ENCODE data around the gene PGBD5. TPM values are rescaled to one million over a fixed set of nuclear protein-coding genes. Genes with fewer than 3 reads are reported as not detected.

PGBD5 gene
- total and polyA plus RNA-seq, 2 of the 13 experiments (the other 11 are each of a cell fraction or from before 2014, with no cell fraction given): 0.04 to 0.13 TPM

DNA sequence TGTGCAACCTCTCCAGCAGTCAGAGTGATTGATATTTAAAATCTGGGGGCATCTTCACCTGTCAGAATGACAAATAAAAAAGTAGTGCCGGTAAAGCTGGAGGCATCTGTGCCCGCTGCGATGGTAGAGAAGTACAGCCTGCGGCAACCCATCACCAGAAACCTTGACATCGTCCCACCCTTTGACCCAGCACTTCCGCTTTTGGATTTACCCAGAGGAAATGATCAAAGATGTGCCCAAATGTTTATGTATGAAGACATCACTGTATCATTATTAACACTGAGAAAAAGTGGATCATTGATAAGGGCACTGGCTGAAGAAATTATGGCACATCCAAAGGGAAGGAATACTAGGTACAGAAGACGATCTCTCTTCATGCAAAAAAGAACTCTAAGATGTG is 96.0 kb downstream of the PGBD5 start:
- no peak for FAIRE-seq
- BruUV-seq (replicated peaks): no TSS peak
- ATAC-seq: no peak
- Histone ChIP-seq H4K20me1 (ENCODE audit: insufficient read depth, low read length) (no peaks in the 10 kb centered on the region), H3K4me3 (replicated peaks in 1 of 3; ENCODE audit: insufficient read depth in 1 of 3, low read depth in 2 of 3, low read length in 3 of 3) (no peak overlapping the region), H3K4me1 (ENCODE audit: insufficient read depth, low read length) (peaks cover 13% of the 10 kb centered on the region), H3K9me3 (ENCODE audit: low read length) (no peaks in the 10 kb centered on the region), H2AFZ (ENCODE audit: low read length) (no peak overlapping the region), H3K36me3 (replicated peaks in 1 of 2; ENCODE audit: control insufficient read depth in 1 of 2, insufficient read depth in 2 of 2, low read length in 2 of 2) (no peaks in the 10 kb centered on the region), H3K4me2 (ENCODE audit: low read depth, low read length) (no peak overlapping the region), H3K9ac (ENCODE audit: insufficient read depth, low read depth, low read length) (no peak overlapping the region), H3K79me2 (ENCODE audit: insufficient read depth, low read length) (no peaks in the 10 kb centered on the region), H3K27me3 (ENCODE audit: control insufficient read depth in 1 of 2, insufficient read depth in 2 of 2, low read length in 2 of 2) (no peaks in the 10 kb centered on the region), H3K27ac (ENCODE audit: extremely low read length, insufficient read depth, low read length) (no peak overlapping the region)
- CTCF ChIA-PET (ENCODE audit: low intra/inter-chr PET ratio, low total read pairs): no interaction called here
- 68% methylated on average over 7 of the region's 7 CpGs for WGBS (ENCODE audit: low lambda C conversion rate)
- DNase-seq (ENCODE audit: low spot score): no peak
- TF ChIP-seq SMAD9 (CRISPR knock-in tag; IDR thresholded peaks at IDR 0.05) (no peak), ARNT (IDR thresholded peaks at IDR 0.05) (no peak), ZNF878 (CRISPR knock-in tag; IDR thresholded peaks at IDR 0.05) (no peak), PAX8 (CRISPR knock-in tag; IDR thresholded peaks at IDR 0.05; ENCODE audit: borderline replicate concordance) (no peak), ZNF225 (CRISPR knock-in tag; IDR thresholded peaks at IDR 0.05) (no peak), SNAPC2 (CRISPR knock-in tag; IDR thresholded peaks at IDR 0.05) (no peak), ZNF124 (CRISPR knock-in tag; IDR thresholded peaks at IDR 0.05) (no peak), TP53 (CRISPR knock-in tag; conservative IDR thresholded peaks at IDR 0.05) (no peak), TBX3 (IDR thresholded peaks at IDR 0.05; ENCODE audit: borderline replicate concordance) (no peak), HOXA5 (CRISPR knock-in tag; IDR thresholded peaks at IDR 0.05) (no peak), FOXJ3 (CRISPR knock-in tag; IDR thresholded peaks at IDR 0.05; ENCODE audit: borderline replicate concordance) (no peak), ZNF34 (CRISPR knock-in tag; IDR thresholded peaks at IDR 0.05; ENCODE audit: borderline replicate concordance) (no peak), HOXA9 (CRISPR knock-in tag; IDR thresholded peaks at IDR 0.05; ENCODE audit: borderline replicate concordance) (no peak), RFX3 (CRISPR knock-in tag; IDR thresholded peaks at IDR 0.05) (no peak)
- TF ChIP-seq, protein P1, sequence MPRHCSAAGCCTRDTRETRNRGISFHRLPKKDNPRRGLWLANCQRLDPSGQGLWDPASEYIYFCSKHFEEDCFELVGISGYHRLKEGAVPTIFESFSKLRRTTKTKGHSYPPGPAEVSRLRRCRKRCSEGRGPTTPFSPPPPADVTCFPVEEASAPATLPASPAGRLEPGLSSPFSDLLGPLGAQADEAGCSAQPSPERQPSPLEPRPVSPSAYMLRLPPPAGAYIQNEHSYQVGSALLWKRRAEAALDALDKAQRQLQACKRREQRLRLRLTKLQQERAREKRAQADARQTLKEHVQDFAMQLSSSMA (CRISPR knock-in tag; IDR thresholded peaks at IDR 0.05): no peak
- TF ChIP-seq, protein P2, sequence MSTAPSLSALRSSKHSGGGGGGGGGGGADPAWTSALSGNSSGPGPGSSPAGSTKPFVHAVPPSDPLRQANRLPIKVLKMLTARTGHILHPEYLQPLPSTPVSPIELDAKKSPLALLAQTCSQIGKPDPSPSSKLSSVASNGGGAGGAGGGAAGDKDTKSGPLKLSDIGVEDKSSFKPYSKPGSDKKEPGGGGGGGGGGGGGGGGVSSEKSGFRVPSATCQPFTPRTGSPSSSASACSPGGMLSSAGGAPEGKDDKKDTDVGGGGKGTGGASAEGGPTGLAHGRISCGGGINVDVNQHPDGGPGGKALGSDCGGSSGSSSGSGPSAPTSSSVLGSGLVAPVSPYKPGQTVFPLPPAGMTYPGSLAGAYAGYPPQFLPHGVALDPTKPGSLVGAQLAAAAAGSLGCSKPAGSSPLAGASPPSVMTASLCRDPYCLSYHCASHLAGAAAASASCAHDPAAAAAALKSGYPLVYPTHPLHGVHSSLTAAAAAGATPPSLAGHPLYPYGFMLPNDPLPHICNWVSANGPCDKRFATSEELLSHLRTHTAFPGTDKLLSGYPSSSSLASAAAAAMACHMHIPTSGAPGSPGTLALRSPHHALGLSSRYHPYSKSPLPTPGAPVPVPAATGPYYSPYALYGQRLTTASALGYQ (CRISPR knock-in tag; IDR thresholded peaks at IDR 0.05): no peak
- intact Hi-C loops (cut with micrococcal nuclease; ENCODE audit: unreplicated experiment): no loop called here
- POLR2A ChIA-PET: no interaction called here
- in situ Hi-C loops (cut with HindIII; ENCODE audit: extremely low pct_ligation_motif_present, low pct_unique_long_range_greater_than_20kb): no loop called here
